ENCODE measurements around the gene MIER1.

The MIER1 gene

GRCh38 chr1:67031121-67031858, 106.5 kb downstream of the MIER1 start:
- no peak for DNase-seq (ENCODE audit: low spot score)
- H3K4me1 Mint-ChIP-seq (ENCODE audit: low read depth) = peaks cover 3% of the 10 kb centered on the region
- peaks cover 15% of the 10 kb centered on the region for H3K9me3 Mint-ChIP-seq
- no peak overlapping the region for H3K4me3 Mint-ChIP-seq
- H3K27me3 Mint-ChIP-seq (ENCODE audit: low read depth) = no peaks in the 10 kb centered on the region
- H3K36me3 Mint-ChIP-seq (ENCODE audit: low read depth) = peaks cover 37% of the 10 kb centered on the region
- H3K27ac Mint-ChIP-seq = no peak overlapping the region

GRCh38 chr1:67031859-67032247, 107.1 kb downstream of the MIER1 start:
- Mint-ChIP-seq H3K27me3 (ENCODE audit: low read depth) (no peaks in the 10 kb centered on the region), H3K9me3 (peaks cover 21% of the 10 kb centered on the region), H3K27ac (no peak overlapping the region), H3K36me3 (ENCODE audit: low read depth) (peaks cover 43% of the 10 kb centered on the region), H3K4me3 (no peak overlapping the region), H3K4me1 (ENCODE audit: low read depth) (peaks cover 5% of the 10 kb centered on the region)
- no peak for DNase-seq (ENCODE audit: low spot score)
